ENCODE data around the gene POPDC3.

DNA sequence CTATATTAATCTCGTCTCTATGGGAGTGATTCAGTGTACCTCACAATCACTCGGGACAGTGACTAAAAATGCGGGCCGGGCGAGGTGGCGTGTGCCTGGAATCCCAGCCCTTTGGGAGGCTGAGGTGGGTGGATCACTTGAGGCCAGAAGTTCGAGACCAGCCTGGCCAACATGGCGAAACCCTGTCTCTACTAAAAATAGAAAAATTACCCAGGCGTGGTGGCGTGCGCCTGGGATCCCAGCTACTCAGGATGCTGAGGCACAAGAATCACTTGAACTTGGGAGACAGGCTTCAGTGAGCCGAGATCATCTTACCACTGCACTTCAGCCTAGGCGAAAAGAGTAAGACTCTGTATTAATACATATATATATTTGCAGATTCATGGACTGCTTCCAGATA is 17.4 kb downstream of the POPDC3 start:
- TF ChIP-seq, protein P1, sequence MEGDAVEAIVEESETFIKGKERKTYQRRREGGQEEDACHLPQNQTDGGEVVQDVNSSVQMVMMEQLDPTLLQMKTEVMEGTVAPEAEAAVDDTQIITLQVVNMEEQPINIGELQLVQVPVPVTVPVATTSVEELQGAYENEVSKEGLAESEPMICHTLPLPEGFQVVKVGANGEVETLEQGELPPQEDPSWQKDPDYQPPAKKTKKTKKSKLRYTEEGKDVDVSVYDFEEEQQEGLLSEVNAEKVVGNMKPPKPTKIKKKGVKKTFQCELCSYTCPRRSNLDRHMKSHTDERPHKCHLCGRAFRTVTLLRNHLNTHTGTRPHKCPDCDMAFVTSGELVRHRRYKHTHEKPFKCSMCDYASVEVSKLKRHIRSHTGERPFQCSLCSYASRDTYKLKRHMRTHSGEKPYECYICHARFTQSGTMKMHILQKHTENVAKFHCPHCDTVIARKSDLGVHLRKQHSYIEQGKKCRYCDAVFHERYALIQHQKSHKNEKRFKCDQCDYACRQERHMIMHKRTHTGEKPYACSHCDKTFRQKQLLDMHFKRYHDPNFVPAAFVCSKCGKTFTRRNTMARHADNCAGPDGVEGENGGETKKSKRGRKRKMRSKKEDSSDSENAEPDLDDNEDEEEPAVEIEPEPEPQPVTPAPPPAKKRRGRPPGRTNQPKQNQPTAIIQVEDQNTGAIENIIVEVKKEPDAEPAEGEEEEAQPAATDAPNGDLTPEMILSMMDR (conservative IDR thresholded peaks at IDR 0.05 in 1 of 2, IDR thresholded peaks at IDR 0.05 in 1 of 2; ENCODE audit: extremely low read depth in 1 of 2, insufficient read depth in 1 of 2, low read depth in 1 of 2, low read length in 2 of 2) = no peak
- no peak for TF ChIP-seq EZH2 (IDR thresholded peaks at IDR 0.05; ENCODE audit: borderline replicate concordance, low read length)

Data from mammary epithelial cell (primary cell).